AG09309 (cell line): ENCODE data around the gene MCFD2.

Source experiments
- DNase-seq: peaks from one replicate; pipeline ENCODE4 v3.0.0-alpha.2; 2010; ENCODE audit warnings: low read depth
- H3K4me3 ChIP-seq: 2 replicates; pipeline ENCODE4 v1.5.1; 2011; ENCODE audit warnings: mild to moderate bottlenecking, low read depth, low read length, moderate library complexity; ENCODE audit not compliant: control insufficient read depth
- CTCF ChIP-seq: IDR thresholded peaks from 2 replicates; pipeline ENCODE4 v1.5.1; 2011; ENCODE audit warnings: mild to moderate bottlenecking, low read depth, low read length, inconsistent platforms; ENCODE audit not compliant: insufficient read depth, control insufficient read depth; ENCODE audit errors: missing control alignments

Gene MCFD2

GRCh38 chr2:46925474-46926351 is 10.1 kb upstream of the MCFD2 start:
- DNase-seq: no peak
- H3K4me3 ChIP-seq: no peak overlapping the region
- TF ChIP-seq CTCF: no peak

- no peak for TF ChIP-seq CTCF
- DNase-seq: no peak
- H3K4me3 ChIP-seq: no peak overlapping the region
Observed at GRCh38 chr2:46924608-46925007, 9.0 kb upstream of the MCFD2 start.

- no peak for DNase-seq
- H3K4me3 ChIP-seq: no peak overlapping the region
- no peak for TF ChIP-seq CTCF
Observed at GRCh38 chr2:46924038-46924437, 8.4 kb upstream of the MCFD2 start.

- DNase-seq: no peak
- H3K4me3 ChIP-seq: no peak overlapping the region
- no peak for TF ChIP-seq CTCF
Observed at GRCh38 chr2:46923041-46923528, 7.5 kb upstream of the MCFD2 start.

GRCh38 chr2:46922606-46923005 is 7.0 kb upstream of the MCFD2 start:
- no peak for TF ChIP-seq CTCF
- no peak for DNase-seq
- H3K4me3 ChIP-seq: no peak overlapping the region

- no peak for TF ChIP-seq CTCF
- DNase-seq: no peak
- H3K4me3 ChIP-seq: no peak overlapping the region
Observed at GRCh38 chr2:46921676-46922448, 6.3 kb upstream of the MCFD2 start.
